ENCODE data around the gene PTPRO. TPM values are rescaled to one million over a fixed set of nuclear protein-coding genes. Genes with fewer than 3 reads are reported as not detected.

PTPRO gene
- total RNA-seq = under 0.01 and 0.29 TPM in 2 replicates

DNA sequence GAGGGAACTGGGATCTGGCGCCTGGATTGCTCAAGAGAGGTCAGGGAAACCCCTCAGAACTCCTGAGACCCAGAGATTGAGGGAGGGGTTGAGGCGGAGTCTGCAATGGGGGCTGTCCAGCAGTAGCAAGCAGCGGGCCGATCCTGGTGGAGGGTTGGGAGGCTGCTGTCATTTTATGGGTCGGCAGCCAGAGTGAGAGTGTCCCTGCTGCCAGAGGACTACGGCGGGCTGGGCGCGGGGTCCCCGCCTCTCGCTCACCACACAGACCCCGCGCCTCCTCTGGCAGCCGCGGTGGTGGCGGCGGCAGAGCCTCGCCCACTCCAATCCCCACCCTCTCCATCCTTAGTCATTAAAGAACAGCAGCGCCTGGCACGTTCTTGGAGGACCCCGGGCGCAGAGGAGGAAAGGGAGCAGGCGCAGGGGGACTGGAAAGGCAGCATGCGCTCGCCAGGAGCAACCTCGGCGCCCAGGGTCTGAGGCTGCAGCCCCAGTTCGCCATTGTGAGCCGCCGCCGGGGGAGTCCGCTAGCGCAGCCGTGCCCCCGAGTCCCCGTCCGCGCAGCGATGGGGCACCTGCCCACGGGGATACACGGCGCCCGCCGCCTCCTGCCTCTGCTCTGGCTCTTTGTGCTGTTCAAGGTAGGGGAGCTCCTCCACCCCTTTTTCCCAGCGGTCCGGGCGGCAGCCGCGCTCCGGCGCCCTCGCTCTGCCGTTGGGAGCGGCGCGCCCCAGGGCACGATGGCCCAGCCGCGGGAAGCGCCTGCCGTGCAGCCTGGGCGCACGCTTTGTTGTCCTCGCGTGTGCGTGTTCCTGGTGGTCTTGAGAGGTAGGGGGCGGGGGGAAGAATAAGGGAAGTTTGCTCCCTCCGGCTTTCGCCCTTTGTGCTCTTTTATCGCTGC, at the start of gene PTPRO:
Gene PTPRO (plus strand): TSS at position 345 of the 898 bp plus-strand sequence.
- Histone ChIP-seq H3K27ac (ENCODE audit: low read depth, low read length) (no peak within 1 kb of the TSS), H3K9me3 (ENCODE audit: low read depth, low read length) (no peaks in the 10 kb centered on the region), H4K20me1 (ENCODE audit: insufficient read depth, low read length) (no peaks in the 10 kb centered on the region), H3K4me2 (ENCODE audit: insufficient read depth, low read length) (peak within 1 kb of the TSS; percentile 64), H3K36me3 (ENCODE audit: insufficient read depth, low read length) (no peaks in the 10 kb centered on the region), H2AFZ (ENCODE audit: low read length) (peak within 1 kb of the TSS; percentile 42), H3K27me3 (ENCODE audit: insufficient read depth, low read length) (peaks cover 19% of the 10 kb centered on the region), H3K4me1 (ENCODE audit: insufficient read depth, low read length) (peaks cover 4% of the 10 kb centered on the region), H3K4me3 (ENCODE audit: insufficient read depth, low read length) (peak within 1 kb of the TSS; percentile 34), H3K79me2 (ENCODE audit: insufficient read depth, low read length) (no peaks in the 10 kb centered on the region)
- DNase-seq (ENCODE audit: insufficient read length, low spot score, missing footprints) = no peak
- TF ChIP-seq, protein P1, sequence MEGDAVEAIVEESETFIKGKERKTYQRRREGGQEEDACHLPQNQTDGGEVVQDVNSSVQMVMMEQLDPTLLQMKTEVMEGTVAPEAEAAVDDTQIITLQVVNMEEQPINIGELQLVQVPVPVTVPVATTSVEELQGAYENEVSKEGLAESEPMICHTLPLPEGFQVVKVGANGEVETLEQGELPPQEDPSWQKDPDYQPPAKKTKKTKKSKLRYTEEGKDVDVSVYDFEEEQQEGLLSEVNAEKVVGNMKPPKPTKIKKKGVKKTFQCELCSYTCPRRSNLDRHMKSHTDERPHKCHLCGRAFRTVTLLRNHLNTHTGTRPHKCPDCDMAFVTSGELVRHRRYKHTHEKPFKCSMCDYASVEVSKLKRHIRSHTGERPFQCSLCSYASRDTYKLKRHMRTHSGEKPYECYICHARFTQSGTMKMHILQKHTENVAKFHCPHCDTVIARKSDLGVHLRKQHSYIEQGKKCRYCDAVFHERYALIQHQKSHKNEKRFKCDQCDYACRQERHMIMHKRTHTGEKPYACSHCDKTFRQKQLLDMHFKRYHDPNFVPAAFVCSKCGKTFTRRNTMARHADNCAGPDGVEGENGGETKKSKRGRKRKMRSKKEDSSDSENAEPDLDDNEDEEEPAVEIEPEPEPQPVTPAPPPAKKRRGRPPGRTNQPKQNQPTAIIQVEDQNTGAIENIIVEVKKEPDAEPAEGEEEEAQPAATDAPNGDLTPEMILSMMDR (IDR thresholded peaks at IDR 0.05; ENCODE audit: extremely low read depth, low read depth, low read length) = no peak

DNA sequence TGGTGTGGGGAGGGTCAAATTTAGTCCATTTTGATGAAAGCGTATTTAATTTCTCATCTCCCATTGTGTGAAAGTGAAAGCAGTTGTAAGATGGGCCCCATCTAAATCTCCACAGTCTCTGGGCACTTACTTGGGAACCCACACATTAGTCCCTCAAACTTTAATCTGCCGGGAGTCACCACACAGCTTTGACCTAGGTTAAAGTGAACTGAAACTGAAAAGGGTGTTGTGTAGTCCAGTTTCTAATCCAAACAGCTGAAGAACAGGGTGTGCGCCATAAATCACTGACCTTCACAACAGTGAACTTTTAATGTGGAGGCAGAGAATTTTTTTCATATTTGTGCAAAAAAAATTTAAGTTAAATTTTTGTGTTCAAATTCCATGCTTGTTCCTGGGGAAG, 48.4 kb upstream of the PTPRO start:
- Histone ChIP-seq H3K36me3 (ENCODE audit: insufficient read depth, low read length) (no peaks in the 10 kb centered on the region), H3K27ac (ENCODE audit: low read depth, low read length) (no peak overlapping the region), H3K27me3 (ENCODE audit: insufficient read depth, low read length) (no peaks in the 10 kb centered on the region), H4K20me1 (ENCODE audit: insufficient read depth, low read length) (no peaks in the 10 kb centered on the region), H2AFZ (ENCODE audit: low read length) (peak overlapping the region; percentile 49), H3K79me2 (ENCODE audit: insufficient read depth, low read length) (no peaks in the 10 kb centered on the region), H3K4me2 (ENCODE audit: insufficient read depth, low read length) (peak overlapping the region; percentile 43), H3K9me3 (ENCODE audit: low read depth, low read length) (no peaks in the 10 kb centered on the region), H3K4me3 (ENCODE audit: insufficient read depth, low read length) (no peak overlapping the region), H3K4me1 (ENCODE audit: insufficient read depth, low read length) (peaks cover 2% of the 10 kb centered on the region)
- TF ChIP-seq, protein P1 (IDR thresholded peaks at IDR 0.05; ENCODE audit: extremely low read depth, low read depth, low read length) = no peak
- DNase-seq (ENCODE audit: insufficient read length, low spot score, missing footprints) = no peak

DNA sequence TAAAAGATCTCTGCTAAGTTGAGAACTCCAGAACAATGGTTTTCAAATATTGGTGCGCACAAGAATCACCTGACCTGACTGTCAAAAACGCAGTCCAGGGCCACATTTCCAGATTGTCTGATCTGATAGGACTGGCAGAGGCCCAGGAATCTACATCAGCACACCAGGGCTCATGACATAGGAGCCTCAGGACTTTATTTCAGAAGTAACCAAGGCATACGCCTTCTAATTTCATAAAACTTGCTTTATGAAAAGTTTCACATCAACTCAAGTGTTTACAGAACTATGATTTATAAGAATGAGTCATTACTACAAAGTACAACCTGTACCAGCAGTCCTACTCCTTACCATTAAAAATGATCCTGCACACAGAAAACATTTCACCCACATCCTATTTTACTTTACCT, 47.7 kb upstream of the PTPRO start:
- Histone ChIP-seq H3K27ac (ENCODE audit: low read depth, low read length) (no peak overlapping the region), H3K27me3 (ENCODE audit: insufficient read depth, low read length) (no peaks in the 10 kb centered on the region), H3K4me2 (ENCODE audit: insufficient read depth, low read length) (no peak overlapping the region), H3K4me3 (ENCODE audit: insufficient read depth, low read length) (no peak overlapping the region), H3K79me2 (ENCODE audit: insufficient read depth, low read length) (no peaks in the 10 kb centered on the region), H3K9me3 (ENCODE audit: low read depth, low read length) (no peaks in the 10 kb centered on the region), H2AFZ (ENCODE audit: low read length) (no peak overlapping the region), H3K4me1 (ENCODE audit: insufficient read depth, low read length) (peaks cover 7% of the 10 kb centered on the region), H3K36me3 (ENCODE audit: insufficient read depth, low read length) (no peaks in the 10 kb centered on the region), H4K20me1 (ENCODE audit: insufficient read depth, low read length) (no peaks in the 10 kb centered on the region)
- peak; percentile 39 for DNase-seq (ENCODE audit: insufficient read length, low spot score, missing footprints)
- TF ChIP-seq, protein P1 (IDR thresholded peaks at IDR 0.05; ENCODE audit: extremely low read depth, low read depth, low read length) = no peak

DNA sequence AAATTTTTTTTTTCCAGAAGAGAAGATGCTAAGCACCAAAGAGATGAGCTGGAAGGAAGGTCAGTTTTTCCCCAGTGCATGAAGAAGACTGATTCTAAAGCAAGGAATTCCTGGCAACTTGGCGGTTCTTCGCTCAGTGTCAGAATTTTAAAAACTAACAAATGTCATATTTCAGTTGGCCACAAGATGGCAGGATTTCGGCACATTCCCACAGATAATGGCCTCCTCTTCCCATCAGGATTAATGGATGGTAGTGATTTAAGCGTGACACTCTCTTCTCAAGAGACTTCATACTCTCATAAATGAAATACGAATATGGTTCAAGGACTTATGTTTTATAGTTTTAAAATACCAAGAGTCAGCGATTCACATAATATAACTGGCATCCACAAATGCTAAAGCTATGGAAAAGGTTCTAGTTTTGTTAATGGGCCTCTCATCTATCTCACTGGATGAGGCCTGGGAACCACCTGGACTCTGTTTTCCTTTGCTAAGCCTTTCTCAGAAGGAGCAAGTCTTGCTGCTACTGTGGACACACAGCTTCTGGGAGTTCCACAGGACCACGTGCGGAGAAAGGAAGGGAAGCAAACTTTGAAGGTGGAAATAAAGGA, 46.1 kb upstream of the PTPRO start:
- H2AFZ ChIP-seq (ENCODE audit: low read length) = peak overlapping the region; percentile 61
- no peaks in the 10 kb centered on the region for H3K36me3 ChIP-seq (ENCODE audit: insufficient read depth, low read length)
- no peaks in the 10 kb centered on the region for H3K79me2 ChIP-seq (ENCODE audit: insufficient read depth, low read length)
- H3K4me2 ChIP-seq (ENCODE audit: insufficient read depth, low read length) = no peak overlapping the region
- TF ChIP-seq, protein P1 (IDR thresholded peaks at IDR 0.05; ENCODE audit: extremely low read depth, low read depth, low read length) = peak; percentile 74
- H4K20me1 ChIP-seq (ENCODE audit: insufficient read depth, low read length) = no peaks in the 10 kb centered on the region
- no peaks in the 10 kb centered on the region for H3K9me3 ChIP-seq (ENCODE audit: low read depth, low read length)
- peaks cover 9% of the 10 kb centered on the region for H3K4me1 ChIP-seq (ENCODE audit: insufficient read depth, low read length)
- no peaks in the 10 kb centered on the region for H3K27me3 ChIP-seq (ENCODE audit: insufficient read depth, low read length)
- H3K27ac ChIP-seq (ENCODE audit: low read depth, low read length) = no peak overlapping the region
- DNase-seq (ENCODE audit: insufficient read length, low spot score, missing footprints) = no peak
- no peak overlapping the region for H3K4me3 ChIP-seq (ENCODE audit: insufficient read depth, low read length)
